OCI-LY7 (cell line): ENCODE data around the gene DUS1L. TPM values are rescaled to one million over a fixed set of nuclear protein-coding genes. Genes with fewer than 3 reads are reported as not detected.

Experiments used
- BruUV-seq: library from RNA; stranded (reverse); fragments of 400-500 nt; replicated peaks from 2 replicates; lab custom pipeline; 2021; lab: Mats Ljungman, UMichigan
- CTCF ChIA-PET: fragments of 300-600 bp; sonication (Branson Sonifier 250); formaldehyde crosslinking; loops from one replicate; lab custom pipeline; 2022; ENCODE audit warnings: antibody characterized with exemption; ENCODE audit not compliant: unreplicated experiment; lab: Charles Lee
- POLR2A ChIA-PET: fragments of 300-600 bp; sonication (Branson Sonifier 250); formaldehyde crosslinking; loops from one replicate; lab custom pipeline; 2022; ENCODE audit warnings: antibody characterized with exemption; lab: Charles Lee
- DNase-seq: peaks from one replicate; pipeline ENCODE4 v3.0.0-alpha.2; 2015; ENCODE audit warnings: low spot score
- H2AFZ ChIP-seq: fragments of 200-600 bp; sonication (generic), shearing (Covaris generic); 2 replicates; pipeline ENCODE4 v1.6.1; 2014; ENCODE audit warnings: mild to moderate bottlenecking, antibody characterized with exemption, low read length, moderate library complexity
- H3K27ac ChIP-seq: fragments of 200-600 bp; sonication (generic); 2 replicates; pipeline ENCODE4 v1.5.1; 2014; ENCODE audit warnings: mixed run types, low read depth, mild to moderate bottlenecking, moderate library complexity, low read length, inconsistent platforms; ENCODE audit not compliant: poor library complexity, severe bottlenecking
- H3K36me3 ChIP-seq: fragments of 200-600 bp; sonication (generic); 2 replicates; pipeline ENCODE4 v1.6.1; 2014; ENCODE audit warnings: mild to moderate bottlenecking, antibody characterized with exemption, low read length, moderate library complexity, mixed read lengths; ENCODE audit not compliant: insufficient read depth
- H3K4me1 ChIP-seq: fragments of 200-600 bp; sonication (generic); 2 replicates; pipeline ENCODE4 v1.5.1; 2014; ENCODE audit warnings: mild to moderate bottlenecking, low read length; ENCODE audit not compliant: insufficient read depth, poor library complexity, severe bottlenecking
- H3K4me2 ChIP-seq: fragments of 200-600 bp; sonication (generic); 2 replicates; pipeline ENCODE4 v1.6.1; 2014; ENCODE audit warnings: mild to moderate bottlenecking, low read length
- H3K4me3 ChIP-seq: fragments of 200-600 bp; sonication (generic); 2 replicates; pipeline ENCODE4 v1.5.1; 2014; ENCODE audit warnings: mild to moderate bottlenecking, low read depth, low read length; ENCODE audit not compliant: poor library complexity, severe bottlenecking
- H3K79me2 ChIP-seq: fragments of 200-600 bp; sonication (generic); 2 replicates; pipeline ENCODE4 v1.6.1; 2016; ENCODE audit warnings: low read depth, mild to moderate bottlenecking, low read length, moderate library complexity, mixed read lengths; ENCODE audit not compliant: insufficient read depth
- H3K9me2 ChIP-seq: fragments of 200-600 bp; sonication (generic); 2 replicates; pipeline ENCODE4 v1.6.1; 2016; ENCODE audit warnings: mild to moderate bottlenecking, low read length, mixed read lengths; ENCODE audit not compliant: insufficient read depth
- H3K9me3 ChIP-seq: fragments of 200-600 bp; sonication (generic); 2 replicates; pipeline ENCODE4 v1.6.1; 2014; ENCODE audit warnings: mild to moderate bottlenecking, mixed run types, low read length, mixed read lengths
- H4K20me1 ChIP-seq: fragments of 200-600 bp; sonication (generic); 2 replicates; pipeline ENCODE4 v1.6.1; 2014; ENCODE audit warnings: mild to moderate bottlenecking, antibody characterized with exemption, low read length, moderate library complexity, mixed read lengths; ENCODE audit not compliant: insufficient read depth
- CTCF ChIP-seq: fragments of 200-600 bp; sonication (generic); conservative IDR thresholded peaks from 2 replicates; pipeline ENCODE4 v1.5.1; 2014; ENCODE audit warnings: mild to moderate bottlenecking, antibody characterized with exemption, low read length, moderate library complexity, mixed read lengths
- EZH2phosphoT487 ChIP-seq: fragments of 200-600 bp; sonication (generic); IDR thresholded peaks from 2 replicates; pipeline ENCODE4 v1.6.1; 2018; ENCODE audit warnings: low read depth, borderline replicate concordance, mild to moderate bottlenecking, mixed run types, antibody characterized with exemption, low read length, moderate library complexity, mixed read lengths
- intact Hi-C: fragments of 100-400 bp; cut with micrococcal nuclease; formaldehyde crosslinking; loops from one replicate; pipeline ENCODE4 v1.10.0; 2022; ENCODE audit not compliant: unreplicated experiment
- total RNA-seq, 2 experiments: library from RNA; depleted of rRNA in 1 of 2; stranded (reverse); fragments of >200 nt in 1 of 2; shearing (Covaris generic) in 1 of 2; gene quantifications; 2 replicates each; pipeline ENCODE4 v1.2.3, GENCODE V29; 2014 to 2022

Gene DUS1L
- total RNA-seq, 2 experiments from 2014 or later: 320 to 388 TPM

- no peak overlapping the region for H2AFZ ChIP-seq
- peak overlapping the region; percentile 72 for H3K4me3 ChIP-seq
Observed at GRCh38 chr17:82035956-82036633, 29.5 kb downstream of the DUS1L start.

GRCh38 chr17:82035488-82035887 lies 30.1 kb downstream of the DUS1L start:
- ChIA-PET POLR2A (interaction anchor here (1.2 kb wide), 1 partner anchor 13 kb away, joined by 4 read pairs; the partner anchor contains the start of genes CENPX and LRRC45), CTCF (interaction anchor here (0.6 kb wide), 1 partner anchor 89 kb away, joined by 3 read pairs; no protein-coding TSS in a partner anchor)
- H3K9me3 ChIP-seq: no peaks in the 10 kb centered on the region
- H3K27ac ChIP-seq: no peak overlapping the region
- peaks cover 27% of the 10 kb centered on the region for H3K4me1 ChIP-seq
- no peaks in the 10 kb centered on the region for H3K36me3 ChIP-seq
- DNase-seq: no peak
- no TSS peak for BruUV-seq
- H3K79me2 ChIP-seq: no peaks in the 10 kb centered on the region
- H3K4me3 ChIP-seq: no peak overlapping the region
- 0 out of 2 replicates have a peak, but pooled peaks cover 5% of the 10 kb centered on the region for H4K20me1 ChIP-seq
- no peaks in the 10 kb centered on the region for H3K9me2 ChIP-seq
- no peak overlapping the region for H3K4me2 ChIP-seq
- TF ChIP-seq CTCF (no peak), EZH2phosphoT487 (no peak)
- no peak overlapping the region for H2AFZ ChIP-seq
- intact Hi-C loops: loop anchor here (5.0 kb wide), 1 partner anchor 163 kb away; the partner anchor contains the start of gene ARHGDIA

More at GRCh38 chr17:82035956-82036633, 29.5 kb downstream of the DUS1L start:
- TSS peak; percentile 96 for BruUV-seq
- H4K20me1 ChIP-seq: 0 out of 2 replicates have a peak, but pooled peaks cover 5% of the 10 kb centered on the region
- no peak for DNase-seq
- H3K4me2 ChIP-seq: peak overlapping the region; percentile 92
- H3K9me2 ChIP-seq: no peaks in the 10 kb centered on the region
- H3K9me3 ChIP-seq: no peaks in the 10 kb centered on the region
- H3K79me2 ChIP-seq: no peaks in the 10 kb centered on the region
- POLR2A ChIA-PET: interaction anchor here (0.6 to 1.2 kb wide), 2 partner anchors 13 to 90 kb away, joined by 3 to 4 read pairs; partner anchors contain the start of genes CENPX and LRRC45
- H3K27ac ChIP-seq: no peak overlapping the region
- intact Hi-C loops: loop anchor here (5.0 kb wide), 1 partner anchor 164 kb away; the partner anchor contains the start of gene ARHGDIA
- TF ChIP-seq CTCF: no peak
- peaks cover 21% of the 10 kb centered on the region for H3K4me1 ChIP-seq
- CTCF ChIA-PET: interaction anchor here (0.5 to 0.6 kb wide), 2 partner anchors 13 to 88 kb away, joined by 3 read pairs; no protein-coding TSS in a partner anchor
- H3K36me3 ChIP-seq: no peaks in the 10 kb centered on the region
